PFSK-1 (cell line): ENCODE data around the gene HERC5.

ENCODE experiments used
- FOXP2 ChIP-seq: optimal IDR thresholded peaks from 2 replicates; pipeline ENCODE3; 2011; ENCODE audit warnings: borderline replicate concordance, control low read depth, inconsistent platforms; ENCODE audit not compliant: insufficient read depth; ENCODE audit errors: extremely low read length, extremely low read depth
- POLR2AphosphoS5 ChIP-seq: IDR thresholded peaks from 2 replicates; pipeline ENCODE4 v1.6.1; 2012; ENCODE audit warnings: low read depth, mild to moderate bottlenecking, control low read depth, low read length, moderate library complexity
- SIN3A ChIP-seq: IDR thresholded peaks from 2 replicates; pipeline ENCODE4 v1.6.1; 2012; ENCODE audit warnings: mild to moderate bottlenecking, low read length, moderate library complexity, borderline replicate concordance; ENCODE audit not compliant: insufficient read depth
- TAF1 ChIP-seq: IDR thresholded peaks from 2 replicates; pipeline ENCODE4 v1.6.1; 2012; ENCODE audit warnings: low read length, control low read depth, borderline replicate concordance; ENCODE audit not compliant: insufficient read depth
- TF ChIP-seq, protein P1 (sequence below), 2 experiments: IDR thresholded peaks; 2 replicates each; pipeline versions ENCODE4 v1.6.1 to v1.8.0; 2011 to 2012; ENCODE audit warnings: low read depth in 2 of 2, low read length in 2 of 2, control low read depth in 1 of 2, inconsistent platforms in 1 of 2, mild to moderate bottlenecking in 1 of 2, moderate library complexity in 1 of 2; ENCODE audit not compliant: insufficient read depth in 1 of 2

The HERC5 gene

DNA sequence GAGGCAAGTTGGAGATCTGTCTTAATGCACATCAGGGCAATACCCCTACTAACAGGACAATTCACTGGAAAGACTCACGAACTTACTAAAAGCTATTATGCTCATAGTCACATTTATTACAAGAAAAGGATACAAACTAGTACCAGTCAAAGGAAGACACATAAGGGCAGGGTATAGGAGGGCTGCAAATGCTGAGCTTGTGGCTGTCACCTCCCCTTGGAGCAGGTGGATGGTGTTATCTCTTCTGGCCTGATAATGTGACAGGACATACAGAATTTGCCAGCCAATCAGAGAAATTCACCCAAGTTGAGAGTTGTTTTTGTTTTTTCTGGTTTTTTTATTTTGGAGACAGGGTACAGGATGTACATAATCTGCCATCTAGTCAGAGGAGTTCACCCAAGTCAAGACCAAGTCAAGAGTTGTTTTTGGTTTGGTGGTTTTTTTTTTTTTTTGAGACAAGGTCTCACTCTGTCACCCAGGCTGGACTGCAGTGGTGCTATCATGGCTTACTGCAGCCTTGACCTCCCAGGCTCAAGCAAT, 8.8 kb downstream of the HERC5 start:
- TF ChIP-seq FOXP2 = no peak
- TF ChIP-seq POLR2AphosphoS5 = no peak
- TF ChIP-seq, protein P1, sequence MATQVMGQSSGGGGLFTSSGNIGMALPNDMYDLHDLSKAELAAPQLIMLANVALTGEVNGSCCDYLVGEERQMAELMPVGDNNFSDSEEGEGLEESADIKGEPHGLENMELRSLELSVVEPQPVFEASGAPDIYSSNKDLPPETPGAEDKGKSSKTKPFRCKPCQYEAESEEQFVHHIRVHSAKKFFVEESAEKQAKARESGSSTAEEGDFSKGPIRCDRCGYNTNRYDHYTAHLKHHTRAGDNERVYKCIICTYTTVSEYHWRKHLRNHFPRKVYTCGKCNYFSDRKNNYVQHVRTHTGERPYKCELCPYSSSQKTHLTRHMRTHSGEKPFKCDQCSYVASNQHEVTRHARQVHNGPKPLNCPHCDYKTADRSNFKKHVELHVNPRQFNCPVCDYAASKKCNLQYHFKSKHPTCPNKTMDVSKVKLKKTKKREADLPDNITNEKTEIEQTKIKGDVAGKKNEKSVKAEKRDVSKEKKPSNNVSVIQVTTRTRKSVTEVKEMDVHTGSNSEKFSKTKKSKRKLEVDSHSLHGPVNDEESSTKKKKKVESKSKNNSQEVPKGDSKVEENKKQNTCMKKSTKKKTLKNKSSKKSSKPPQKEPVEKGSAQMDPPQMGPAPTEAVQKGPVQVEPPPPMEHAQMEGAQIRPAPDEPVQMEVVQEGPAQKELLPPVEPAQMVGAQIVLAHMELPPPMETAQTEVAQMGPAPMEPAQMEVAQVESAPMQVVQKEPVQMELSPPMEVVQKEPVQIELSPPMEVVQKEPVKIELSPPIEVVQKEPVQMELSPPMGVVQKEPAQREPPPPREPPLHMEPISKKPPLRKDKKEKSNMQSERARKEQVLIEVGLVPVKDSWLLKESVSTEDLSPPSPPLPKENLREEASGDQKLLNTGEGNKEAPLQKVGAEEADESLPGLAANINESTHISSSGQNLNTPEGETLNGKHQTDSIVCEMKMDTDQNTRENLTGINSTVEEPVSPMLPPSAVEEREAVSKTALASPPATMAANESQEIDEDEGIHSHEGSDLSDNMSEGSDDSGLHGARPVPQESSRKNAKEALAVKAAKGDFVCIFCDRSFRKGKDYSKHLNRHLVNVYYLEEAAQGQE (IDR thresholded peaks at IDR 0.05; ENCODE audit: insufficient read depth in 1 of 2, low read depth in 2 of 2, low read length in 2 of 2) = no peak
- TF ChIP-seq SIN3A = no peak
- TF ChIP-seq TAF1 = no peak

DNA sequence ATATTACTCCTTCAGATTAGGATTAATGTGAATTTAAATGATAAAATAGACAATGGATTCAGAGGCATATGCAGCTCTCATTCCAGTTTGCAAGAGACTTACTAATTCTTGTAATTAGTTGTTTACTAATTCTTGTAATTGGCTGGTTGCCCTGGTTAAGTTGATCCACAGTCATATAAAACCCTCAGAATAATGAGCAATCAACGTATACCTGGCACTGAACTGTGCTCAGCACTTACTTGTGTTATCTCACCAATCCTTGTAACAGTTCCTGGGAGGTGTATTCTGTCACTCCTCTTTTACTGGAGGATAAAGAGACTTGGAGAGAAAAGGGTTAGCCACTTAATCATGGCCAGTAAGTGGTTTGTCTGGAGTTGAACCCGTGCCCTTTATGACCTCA, 10.5 kb downstream of the HERC5 start:
- TF ChIP-seq SIN3A = no peak
- no peak for TF ChIP-seq POLR2AphosphoS5

DNA sequence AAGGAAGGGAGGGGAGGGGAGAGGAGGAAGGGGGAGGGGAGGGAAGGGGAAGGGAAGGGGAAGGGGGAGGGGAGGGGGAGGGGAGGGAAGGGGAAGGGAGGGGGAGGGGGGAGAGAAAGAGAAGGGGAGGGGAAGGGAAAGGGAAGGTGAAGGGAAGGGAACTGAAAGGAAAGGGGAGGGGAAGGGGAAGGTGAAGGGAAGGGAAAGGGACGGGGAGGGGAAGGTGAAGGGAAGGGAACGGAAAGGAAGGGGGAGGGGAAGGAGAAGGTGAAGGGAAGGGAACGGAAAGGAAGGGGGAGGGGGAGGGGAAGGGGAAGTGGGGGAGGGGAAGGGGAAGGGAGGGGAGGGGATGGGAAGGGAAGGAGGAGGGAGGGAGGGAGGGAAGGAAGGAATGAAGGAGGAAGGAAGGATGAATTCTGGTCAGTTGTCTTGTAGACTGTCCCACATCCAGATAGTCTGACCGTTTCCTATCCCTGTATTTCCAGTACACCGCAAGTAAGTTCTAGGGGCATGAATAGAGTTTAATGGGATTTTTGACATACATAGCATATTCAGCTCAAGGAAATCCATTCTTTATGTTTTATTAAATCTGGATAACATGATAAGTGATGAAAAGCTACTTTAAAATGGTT, 20.4 kb downstream of the HERC5 start:
- TF ChIP-seq POLR2AphosphoS5 = no peak
- TF ChIP-seq, protein P1 (IDR thresholded peaks at IDR 0.05; ENCODE audit: insufficient read depth in 1 of 2, low read depth in 2 of 2, low read length in 2 of 2) = no peak
- TF ChIP-seq FOXP2 = no peak
- no peak for TF ChIP-seq SIN3A
- TF ChIP-seq TAF1 = no peak

DNA sequence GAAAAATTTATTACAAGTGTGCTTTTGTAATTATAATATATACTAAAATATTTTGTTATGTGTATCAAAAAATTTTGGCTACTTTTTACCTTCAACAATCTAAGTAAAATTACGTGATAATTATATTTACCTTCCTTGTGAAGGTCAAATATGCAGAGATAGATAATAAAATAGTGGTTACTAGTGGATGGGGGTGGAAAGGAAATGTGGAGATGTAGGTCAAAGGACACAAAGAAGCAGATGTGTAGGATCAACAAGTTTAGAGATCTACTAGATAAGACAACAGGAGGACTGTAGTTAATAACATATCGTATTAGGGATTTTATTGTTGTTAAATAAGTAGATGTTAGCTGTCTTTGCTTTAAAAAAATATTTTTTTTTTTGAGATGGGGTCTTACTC, 21.3 kb downstream of the HERC5 start:
- no peak for TF ChIP-seq FOXP2
- TF ChIP-seq, protein P1 (IDR thresholded peaks at IDR 0.05; ENCODE audit: insufficient read depth in 1 of 2, low read depth in 2 of 2, low read length in 2 of 2) = no peak
- no peak for TF ChIP-seq TAF1
- no peak for TF ChIP-seq POLR2AphosphoS5
- TF ChIP-seq SIN3A = no peak

DNA sequence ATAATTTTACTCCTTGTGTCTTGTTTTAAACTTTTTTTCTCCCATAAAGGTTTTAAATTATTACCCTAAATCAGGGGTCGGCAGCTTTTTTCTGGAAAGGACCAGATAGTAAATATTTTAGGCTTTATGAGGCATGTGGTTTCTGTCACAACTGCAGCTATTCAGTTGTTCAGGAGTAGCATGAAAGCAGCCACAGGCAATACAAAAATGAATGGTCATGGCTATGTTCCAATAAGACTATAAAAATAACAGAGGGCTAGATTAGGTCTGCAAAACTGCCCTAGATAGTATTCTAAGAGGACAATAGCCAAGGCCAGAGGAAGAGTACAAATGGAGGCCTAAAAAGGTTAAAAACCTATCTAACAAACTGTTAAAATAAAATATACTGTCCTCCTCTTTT, 24.6 kb downstream of the HERC5 start:
- TF ChIP-seq FOXP2 (no peak), SIN3A (no peak), POLR2AphosphoS5 (no peak), TAF1 (no peak)
- TF ChIP-seq, protein P1 (IDR thresholded peaks at IDR 0.05; ENCODE audit: insufficient read depth in 1 of 2, low read depth in 2 of 2, low read length in 2 of 2) = no peak
